HG02610 (cell line): ENCODE measurements around the gene TMEM209.
"Not testable (repeated sequence)": the region's sequence is repeated elsewhere in the genome, so short reads cannot be mapped to it uniquely, and the experiment has no call there.

Experiments used
- ATAC-seq: cut with Tn5 transposase; IDR thresholded peaks from one replicate; pipeline ENCODE4 v1.9.1; 2021; ENCODE audit warnings: mild to moderate bottlenecking, moderate library complexity; ENCODE audit not compliant: unreplicated experiment

TMEM209 gene

DNA sequence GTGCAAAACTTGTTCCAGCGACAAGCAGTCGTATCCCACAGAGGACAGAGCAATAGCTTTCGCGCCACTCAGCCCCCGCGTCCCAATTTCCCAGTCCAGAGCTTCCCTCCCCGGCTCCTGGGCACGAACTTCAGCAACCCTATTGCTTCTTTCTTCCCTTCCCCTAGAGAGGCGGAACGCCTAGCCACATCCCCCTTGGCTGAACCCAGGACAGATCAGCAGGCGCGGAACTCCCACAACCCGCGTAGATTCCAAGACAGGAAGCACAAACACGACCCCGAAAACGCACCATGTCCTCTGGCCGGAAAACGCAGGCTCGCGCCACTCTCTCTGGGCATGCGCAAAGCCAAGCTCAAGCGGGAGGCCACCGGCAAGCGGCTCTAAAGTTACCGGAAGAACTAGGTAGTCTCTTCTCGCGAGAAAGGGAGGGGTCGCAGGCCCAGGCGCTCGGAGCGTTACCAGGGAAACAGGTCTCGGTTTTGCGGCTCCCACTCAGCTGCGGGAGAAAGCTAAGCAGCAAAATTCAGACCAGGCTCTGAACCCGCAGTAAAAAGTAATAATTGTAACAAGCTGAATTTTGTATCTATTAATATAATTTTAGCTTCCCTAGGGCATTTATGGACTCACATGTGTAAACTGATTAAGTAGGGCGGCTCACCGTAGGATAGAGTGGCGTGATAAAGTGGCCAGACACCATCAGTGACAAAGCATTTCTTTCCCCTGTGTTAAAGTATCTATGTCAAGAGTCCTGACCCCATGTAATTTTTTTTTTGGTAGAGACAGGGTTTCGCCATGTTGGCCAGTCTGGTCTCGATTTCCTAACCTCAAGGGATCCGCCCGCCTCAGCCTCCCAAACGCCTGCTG is at the start of gene TMEM209:
Gene TMEM209 (minus strand): TSS at position 323 of the 864 bp plus-strand sequence. CDS start 31 bp downstream, at position 292.
- ATAC-seq: peak; percentile 97

DNA sequence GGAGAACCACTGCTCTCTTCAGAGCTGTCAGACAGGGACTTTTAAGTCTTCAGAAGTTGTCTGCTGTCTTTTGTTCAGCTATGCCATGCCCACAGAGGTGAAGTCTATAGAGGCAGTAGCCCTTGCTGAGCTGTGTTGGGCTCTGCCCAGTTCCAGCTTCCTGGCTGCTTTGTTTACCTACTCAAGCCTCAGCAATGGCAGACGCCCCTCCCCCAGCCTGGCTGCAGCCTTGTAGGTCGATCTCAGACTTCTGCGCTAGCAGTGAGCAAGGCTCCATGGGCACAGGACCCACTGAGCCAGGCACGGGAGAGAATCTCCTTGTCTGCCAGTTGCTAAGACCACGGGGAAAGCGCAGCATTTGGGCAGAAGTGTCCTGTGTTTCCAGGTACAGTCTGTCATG is 49.3 kb upstream of the TMEM209 start:
- no peak for ATAC-seq

DNA sequence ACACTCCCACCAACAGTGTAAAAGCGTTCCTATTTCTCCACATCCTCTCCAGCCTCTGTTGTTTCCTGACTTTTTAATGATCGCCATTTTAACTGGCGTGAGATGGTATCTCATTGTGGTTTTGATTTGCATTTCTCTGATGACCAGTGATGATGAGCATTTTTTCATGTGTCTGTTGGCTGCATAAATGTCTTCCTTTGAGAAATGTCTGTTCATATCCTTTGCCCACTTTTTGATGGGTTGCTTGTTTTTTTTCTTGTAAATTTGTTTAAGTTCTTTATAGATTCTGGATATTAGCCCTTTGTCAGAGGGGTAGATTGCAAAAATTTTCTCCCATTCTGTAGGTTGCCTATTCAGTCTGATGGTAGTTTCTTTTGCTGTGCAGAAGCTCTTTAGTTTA is 44.4 kb upstream of the TMEM209 start:
- ATAC-seq: not testable (repeated sequence)

DNA sequence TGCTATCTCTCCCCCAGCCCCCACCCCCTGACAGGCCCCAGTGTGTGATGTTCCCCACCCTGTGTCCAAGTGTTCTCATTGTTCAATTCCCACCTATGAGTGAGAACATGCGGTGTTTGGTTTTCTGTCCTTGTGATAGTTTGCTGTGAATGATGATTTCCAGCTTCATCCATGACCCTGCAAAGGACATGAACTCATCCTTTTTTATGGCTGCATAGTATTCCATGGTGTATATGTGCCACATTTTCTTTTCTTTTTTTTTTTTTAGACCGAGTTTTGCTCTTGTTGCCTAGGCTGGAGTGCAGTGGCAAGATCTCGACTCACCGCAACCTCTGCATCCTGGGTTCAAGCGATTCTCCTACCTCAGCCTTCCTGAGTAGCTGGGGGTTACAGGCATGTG is 43.6 kb upstream of the TMEM209 start:
- not testable (repeated sequence) for ATAC-seq

DNA sequence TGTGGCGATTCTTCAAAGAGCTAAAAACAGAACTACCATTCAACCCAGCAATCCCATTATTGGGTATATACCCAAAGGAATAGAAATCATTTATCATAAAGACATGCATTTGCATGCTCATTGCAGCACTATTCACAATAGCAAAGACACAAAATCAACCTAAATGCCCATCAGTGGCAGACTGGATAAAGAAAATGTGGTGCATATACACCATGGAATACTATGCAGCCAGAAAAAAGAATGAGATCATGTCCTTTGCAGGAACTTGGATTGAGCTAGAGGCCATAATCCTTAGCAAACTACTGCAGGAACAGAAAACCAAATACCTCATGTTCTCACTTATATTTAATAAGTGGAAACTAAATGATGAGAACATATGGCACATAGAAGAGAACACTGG is 41.3 kb upstream of the TMEM209 start:
- not testable (repeated sequence) for ATAC-seq

DNA sequence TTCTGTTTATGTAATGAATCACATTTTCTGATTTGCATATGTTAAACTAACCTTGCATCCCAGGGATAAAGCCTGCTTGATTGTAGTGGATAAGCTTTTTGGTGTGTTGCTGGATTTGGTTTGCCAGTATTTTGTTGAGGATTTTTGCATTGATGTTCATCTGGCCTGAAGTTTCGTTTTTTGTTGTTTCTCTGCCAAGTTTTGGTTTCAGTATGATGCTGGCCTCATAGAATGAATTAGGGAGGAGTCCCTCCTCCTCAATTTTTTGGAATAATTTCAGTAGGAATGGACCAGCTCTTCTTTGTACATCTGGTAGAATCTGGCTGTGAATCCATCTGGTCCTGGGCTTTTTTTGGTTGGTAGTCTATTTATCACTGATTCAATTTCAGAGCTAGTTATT is 38.3 kb upstream of the TMEM209 start:
- ATAC-seq: not testable (repeated sequence)

DNA sequence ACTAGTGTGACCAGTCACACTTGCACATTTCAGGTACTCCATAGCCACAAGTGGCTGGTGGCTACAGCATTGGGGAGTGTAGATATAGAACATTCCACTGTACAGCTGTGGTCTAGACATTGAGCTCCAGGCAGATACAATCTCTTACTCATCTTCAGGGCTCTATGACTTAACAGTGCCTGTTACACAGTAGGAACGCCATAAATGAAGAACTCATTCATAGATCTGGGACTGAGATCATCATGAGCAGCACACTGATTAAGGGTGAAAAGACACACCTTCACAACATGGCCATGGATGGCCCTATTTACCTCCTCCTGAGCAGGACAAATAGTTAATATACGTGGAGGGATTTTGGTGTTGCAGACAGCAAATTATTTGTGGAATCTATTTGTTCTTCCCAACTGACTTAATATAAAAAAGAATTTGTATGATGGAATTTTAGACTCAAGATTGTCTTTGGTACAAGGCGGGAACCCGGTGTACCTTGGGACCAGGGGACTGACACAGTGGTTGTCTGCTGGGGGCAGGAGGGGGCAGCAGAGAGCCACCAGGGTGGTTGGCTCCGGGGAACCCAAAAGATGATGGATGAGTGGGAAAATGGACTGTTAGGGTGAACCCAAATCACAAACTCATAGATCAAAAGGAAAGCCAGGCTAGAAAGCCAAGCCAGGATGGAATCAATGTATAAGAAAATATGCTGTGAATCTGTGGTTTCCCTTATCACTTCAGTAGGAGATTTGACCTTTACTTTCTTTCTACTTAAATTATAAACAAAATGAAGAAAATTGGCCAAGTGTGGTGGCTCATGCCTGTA is 37.2 kb upstream of the TMEM209 start:
- peak; percentile 62 for ATAC-seq

DNA sequence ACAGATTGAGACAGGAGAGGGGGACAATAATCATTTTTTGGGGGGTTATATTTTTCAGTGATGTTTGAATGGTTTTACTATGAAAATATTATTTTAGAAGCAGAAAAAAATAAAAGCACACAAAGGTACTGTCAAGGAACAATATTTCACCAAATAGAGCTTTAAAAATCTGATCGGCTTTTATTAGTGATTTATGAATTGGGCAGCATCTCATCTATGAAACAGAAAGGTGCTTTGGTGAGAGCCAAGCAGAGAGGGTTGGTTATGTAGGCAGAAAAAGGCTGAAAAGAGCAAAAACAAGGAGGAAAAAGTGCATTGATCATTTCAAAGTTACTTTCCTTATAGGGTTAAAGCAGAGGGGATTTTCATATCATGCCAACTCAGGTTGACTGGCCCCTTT is 35.0 kb upstream of the TMEM209 start:
- ATAC-seq: no peak

DNA sequence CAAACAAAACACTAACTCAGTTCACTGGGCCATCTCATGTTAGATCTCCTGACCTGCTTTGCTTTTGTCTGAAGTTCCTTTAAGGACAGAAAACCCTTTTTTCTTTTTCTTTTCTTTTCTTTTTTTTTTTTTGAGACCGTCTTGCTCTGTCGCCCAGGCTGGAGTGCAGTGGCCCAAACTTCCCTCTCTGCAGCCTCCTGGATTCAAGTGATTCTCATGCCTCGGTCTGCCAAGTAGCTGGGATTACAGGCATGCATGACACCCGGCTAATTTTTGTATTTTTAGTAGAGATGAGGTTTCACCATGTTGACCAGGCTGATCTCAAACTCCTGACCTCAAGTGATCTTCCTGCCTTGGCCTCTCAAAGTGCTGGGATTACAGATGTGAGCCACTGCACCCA is 31.2 kb upstream of the TMEM209 start:
- not testable (repeated sequence) for ATAC-seq

DNA sequence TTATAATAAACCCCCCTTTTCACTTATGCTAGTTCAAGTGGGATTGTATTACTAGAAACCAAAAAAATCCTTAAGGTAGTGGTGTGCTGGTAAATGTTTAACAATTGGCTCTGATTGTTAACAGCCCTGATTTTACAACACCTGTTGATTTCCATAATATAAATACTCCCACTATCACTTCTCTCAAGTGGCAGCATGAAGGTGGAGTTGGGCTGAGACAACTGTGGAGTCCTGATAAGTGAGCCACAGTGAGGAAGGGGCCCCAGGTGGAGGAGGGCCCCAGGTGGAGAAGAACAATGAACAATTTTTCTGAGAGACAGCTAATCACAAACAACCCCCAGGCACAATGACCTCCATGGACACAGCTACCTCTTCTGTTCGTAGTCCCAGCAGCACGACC is 28.9 kb upstream of the TMEM209 start:
- ATAC-seq: no peak

DNA sequence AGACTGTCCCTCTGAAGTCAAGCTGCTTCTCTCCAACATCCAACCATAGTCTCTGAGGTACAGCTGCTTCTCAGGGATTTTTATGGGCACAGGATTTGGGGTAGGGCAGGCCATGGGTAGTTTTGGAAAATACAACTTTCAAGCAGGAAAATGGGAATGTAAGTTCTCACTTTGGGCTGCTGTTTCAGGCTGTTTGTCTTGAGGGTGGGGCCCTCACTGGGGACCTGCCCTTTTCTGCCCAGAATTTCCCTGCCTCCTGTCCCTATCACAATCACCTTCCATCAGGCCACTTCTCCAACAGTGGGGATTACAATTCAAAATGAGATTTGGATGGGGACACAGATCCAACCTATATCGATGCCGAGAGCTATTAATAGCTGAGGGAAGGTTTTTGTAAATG is 27.0 kb upstream of the TMEM209 start:
- ATAC-seq: no peak

DNA sequence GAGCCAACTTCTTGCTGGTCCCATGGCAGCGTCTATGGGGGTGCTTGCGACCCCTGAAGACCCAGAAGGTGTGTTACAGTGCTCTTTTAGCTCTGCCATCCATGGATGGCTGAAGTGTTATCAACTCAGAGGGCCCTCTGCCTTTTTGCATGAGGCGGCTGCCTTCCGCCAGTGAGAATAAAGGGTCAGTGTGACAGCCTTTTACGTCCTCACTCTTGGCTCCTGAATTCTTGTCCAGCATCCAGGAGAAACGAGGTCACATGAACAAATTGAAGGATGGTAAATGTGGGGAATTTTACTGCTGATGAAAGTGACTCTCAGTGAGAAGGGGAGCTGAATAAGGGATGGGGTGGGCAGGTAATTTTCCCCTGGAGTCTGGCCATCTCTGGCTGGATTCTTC is 26.6 kb upstream of the TMEM209 start:
- no peak for ATAC-seq

DNA sequence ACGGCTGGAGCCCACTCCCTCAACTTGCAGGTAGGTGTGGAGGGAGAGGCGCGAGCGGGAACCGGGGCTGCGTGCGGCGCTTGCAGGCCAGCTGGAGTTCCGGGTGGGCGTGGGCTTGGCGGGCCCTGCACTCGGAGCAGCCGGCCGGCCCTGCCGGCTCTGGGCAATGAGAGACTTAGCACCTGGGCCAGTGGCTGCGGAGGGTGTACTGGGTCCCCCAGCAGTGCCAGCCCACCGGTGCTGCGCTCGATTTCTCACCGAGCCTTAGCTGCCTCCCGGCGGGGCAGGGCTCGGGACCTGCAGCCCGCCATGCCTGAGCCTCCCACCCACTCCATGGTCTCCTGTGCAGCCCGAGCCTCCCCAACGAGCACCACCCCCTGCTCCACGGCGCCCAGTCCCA is 24.8 kb upstream of the TMEM209 start:
- ATAC-seq: not testable (repeated sequence)

DNA sequence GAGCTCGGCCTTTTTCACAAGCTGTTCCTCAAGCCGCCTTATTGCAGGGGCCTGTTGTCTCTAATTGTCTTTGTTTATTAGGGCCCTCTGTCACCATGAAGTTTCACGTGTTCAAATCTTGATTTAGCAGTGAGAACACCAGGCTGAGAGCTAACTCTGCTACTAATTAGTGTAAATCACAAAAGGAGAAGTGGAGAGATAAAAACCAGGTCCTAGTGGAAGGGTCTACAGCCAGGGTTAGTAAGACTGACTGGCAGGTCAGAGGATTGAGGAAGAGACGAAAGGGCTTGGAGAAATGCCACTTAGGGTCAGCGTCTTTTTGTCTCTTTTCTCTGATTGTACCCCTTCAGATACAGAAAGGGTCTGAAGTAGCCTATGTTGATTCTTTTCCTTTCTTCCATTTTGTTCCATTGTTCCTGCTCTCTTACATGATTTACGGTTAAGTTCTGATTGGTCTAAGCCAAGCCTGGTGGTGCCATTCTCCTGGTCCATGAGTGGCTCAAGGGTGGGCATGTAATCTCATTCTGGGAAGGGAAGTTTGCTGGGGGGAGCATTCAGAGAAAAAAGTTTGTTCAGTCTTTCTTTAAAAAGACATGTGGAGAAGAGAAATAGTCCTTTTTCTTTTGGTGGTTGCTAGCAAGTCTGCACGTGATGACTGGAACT is 23.8 kb upstream of the TMEM209 start:
- ATAC-seq: no peak

DNA sequence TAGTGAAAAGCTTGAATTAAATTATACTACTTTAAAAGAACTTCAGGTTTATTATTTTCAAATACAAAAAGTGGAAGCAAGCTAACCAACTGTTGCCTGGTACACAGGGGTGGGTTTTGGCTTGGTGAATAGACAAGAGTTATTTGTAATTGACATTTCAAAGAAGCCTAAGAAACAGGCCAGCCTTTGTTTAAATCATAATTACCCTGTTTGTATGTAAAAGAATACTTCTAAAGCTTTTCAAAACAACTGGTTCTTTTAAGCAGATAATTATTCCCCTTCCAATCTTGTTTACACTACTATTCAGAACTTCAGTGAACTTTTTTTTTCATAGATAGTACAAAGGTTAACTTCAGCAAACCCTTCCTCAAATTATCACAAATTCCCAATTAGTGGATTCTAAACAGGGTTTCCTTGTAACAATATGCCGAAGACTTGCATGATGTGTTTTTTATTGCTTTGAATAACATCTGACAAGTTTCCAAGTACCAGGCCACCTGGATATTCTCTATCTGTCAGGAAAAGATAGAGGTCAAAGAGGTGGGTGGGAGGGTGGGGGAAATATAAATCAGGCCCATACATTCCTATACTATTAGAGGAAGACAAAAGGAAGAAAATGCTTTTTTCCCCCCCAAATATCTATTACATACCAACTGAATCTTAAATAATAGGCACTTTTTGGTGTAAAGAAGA is 22.8 kb upstream of the TMEM209 start:
- no peak for ATAC-seq

DNA sequence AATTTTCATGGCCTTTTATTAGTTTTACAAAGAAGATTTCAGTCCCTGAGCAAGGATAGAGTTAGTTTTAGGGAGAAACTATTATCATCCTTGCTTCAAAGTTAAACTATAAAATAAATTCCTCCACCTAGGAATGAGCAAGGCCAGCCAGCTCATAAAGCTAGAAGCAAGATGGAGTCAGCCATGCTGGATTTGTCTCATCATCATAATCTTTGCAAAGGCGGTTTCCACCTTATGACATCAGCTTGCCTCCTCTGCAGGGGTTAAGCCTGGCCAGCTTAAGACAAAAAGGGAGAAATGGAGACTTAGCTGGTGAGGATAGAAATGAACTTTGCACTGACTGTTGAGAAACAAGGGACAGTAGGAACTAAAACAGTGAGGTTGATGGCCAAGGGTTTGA is 21.1 kb upstream of the TMEM209 start:
- no peak for ATAC-seq

DNA sequence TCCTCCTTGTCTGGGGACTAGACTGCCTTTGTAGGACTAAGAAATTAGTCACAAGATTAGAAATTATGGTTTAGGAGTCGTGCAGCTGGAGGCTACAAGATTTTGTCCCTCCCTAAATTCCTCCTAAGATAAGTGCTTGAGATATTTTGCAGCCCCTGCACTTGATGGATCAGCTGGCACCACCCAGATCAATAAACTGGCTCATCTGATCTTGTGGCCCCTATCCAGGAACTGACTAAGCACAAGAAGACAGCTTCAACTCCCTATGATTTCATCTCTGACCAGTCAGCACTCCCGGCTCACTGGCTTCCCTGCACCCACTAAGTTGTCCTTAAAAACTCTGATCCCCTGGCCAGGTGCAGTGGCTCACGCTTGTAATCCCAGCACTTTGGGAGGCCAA is 19.7 kb upstream of the TMEM209 start:
- not testable (repeated sequence) for ATAC-seq

DNA sequence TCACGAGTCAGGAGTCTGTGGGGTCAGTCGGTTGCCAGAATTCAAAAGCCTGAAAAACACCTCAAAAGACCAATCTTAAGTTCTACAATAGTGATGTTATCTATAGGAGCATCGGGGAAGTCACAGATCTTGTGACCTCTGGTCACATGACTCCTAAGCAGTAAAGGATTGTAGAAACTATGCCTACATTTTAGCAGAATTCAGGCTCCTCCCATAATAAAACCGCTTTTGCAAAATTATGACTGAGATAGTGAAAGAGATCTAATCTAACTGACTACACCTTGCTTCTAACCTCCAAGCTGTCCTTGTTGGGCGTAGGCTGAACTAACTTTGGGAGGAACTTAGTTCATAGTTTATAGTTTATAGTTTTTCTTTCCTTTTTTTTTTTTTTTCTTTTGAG is 19.0 kb upstream of the TMEM209 start:
- ATAC-seq: no peak

DNA sequence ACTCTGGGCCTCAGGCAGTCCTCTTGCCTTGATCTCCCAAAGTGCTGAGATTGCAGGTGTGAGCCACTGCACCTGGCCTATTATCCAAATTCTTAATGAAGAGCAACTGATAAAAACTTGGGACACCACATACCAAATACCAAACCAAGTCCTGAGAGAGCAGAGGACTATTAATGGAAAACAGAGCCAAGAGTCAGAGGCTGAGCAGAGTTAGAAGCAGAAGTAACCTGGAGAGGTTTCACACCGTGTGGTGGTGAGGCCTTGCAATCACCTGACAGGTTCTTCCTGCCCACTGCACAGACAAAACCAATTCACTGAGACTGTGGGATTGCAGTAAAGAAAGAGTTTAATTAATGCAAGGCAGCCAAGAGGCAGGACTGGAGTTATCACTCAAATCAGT is 18.4 kb upstream of the TMEM209 start:
- ATAC-seq: no peak

DNA sequence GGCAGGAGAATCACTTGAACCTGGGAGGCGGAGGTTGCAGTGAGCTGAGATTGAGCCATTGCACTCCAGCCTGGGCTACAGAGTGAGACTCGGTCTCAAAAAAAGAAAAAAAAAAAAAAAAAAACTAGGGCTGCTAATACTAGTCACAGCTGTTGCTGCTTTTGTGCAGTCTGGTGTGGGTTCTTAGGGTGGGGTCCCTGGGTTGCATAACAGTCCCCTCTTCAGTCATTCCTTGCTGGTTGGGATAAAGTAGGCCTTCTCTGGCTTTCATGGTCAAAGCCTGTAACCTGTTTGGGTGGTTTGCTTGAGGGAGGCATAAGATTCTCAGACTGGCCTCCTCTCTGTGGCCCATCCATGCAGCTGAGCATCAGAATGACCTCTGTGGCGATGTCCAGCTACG is 16.5 kb upstream of the TMEM209 start:
- ATAC-seq: no peak

DNA sequence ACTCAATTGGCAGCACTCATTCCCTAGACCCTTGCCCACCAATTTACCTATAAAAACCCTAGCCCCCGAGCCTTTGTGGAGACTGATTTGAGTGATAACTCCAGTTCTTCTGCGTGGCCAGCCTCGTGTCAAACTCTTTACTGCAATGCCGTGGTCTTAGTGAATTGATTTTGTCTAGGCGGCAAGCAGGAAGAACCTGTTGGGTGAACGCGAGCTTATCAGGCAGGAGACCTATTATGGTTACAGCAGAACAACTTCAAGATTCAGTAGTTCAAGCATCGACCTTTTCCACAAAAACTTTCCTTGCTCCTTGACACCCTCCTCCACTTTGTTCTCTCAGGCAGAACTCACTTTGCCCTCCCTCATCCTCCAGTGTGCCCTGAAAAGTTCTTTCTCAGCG is 14.7 kb upstream of the TMEM209 start:
- no peak for ATAC-seq
